ENCODE data around the gene FAM181B. TPM values are rescaled to one million over a fixed set of nuclear protein-coding genes. Genes with fewer than 3 reads are reported as not detected.

Gene FAM181B

GRCh38 chr11:82683029-82683428, 50.6 kb downstream of the FAM181B start:
- H3K79me1 ChIP-seq (replicated peaks; ENCODE audit: low read length, poor library complexity, severe bottlenecking): no peaks in the 10 kb centered on the region
- no peak overlapping the region for H2AK5ac ChIP-seq (ENCODE audit: low read length, severe bottlenecking)
- 93% methylated on average over 4 of the region's 5 CpGs for WGBS
- H3K9ac ChIP-seq (ENCODE audit: low read length): no peak overlapping the region
- no peak overlapping the region for H4K8ac ChIP-seq (ENCODE audit: low read length)
- H3K4me2 ChIP-seq (ENCODE audit: low read length, poor library complexity, severe bottlenecking): no peak overlapping the region
- no peak for DNase-seq
- H2BK12ac ChIP-seq (ENCODE audit: low read length in 2 of 2): no peak overlapping the region
- H3K9me3 ChIP-seq (ENCODE audit: control insufficient read depth, low read length): no peaks in the 10 kb centered on the region
- no peak overlapping the region for H2BK120ac ChIP-seq (ENCODE audit: low read depth, low read length)
- H3K27me3 ChIP-seq (ENCODE audit: control insufficient read depth in 1 of 2, insufficient read depth in 1 of 2, low read length in 2 of 2): peaks cover 8 to 16% of the 10 kb centered on the region in 2 experiments
- no peak overlapping the region for H3K23ac ChIP-seq (ENCODE audit: low read length in 2 of 2)
- H3K14ac ChIP-seq (ENCODE audit: low read length in 2 of 2): no peak overlapping the region
- no peak overlapping the region for H3K27ac ChIP-seq (ENCODE audit: low read length, poor library complexity, severe bottlenecking)
- H3K18ac ChIP-seq (ENCODE audit: low read depth in 1 of 2, low read length in 2 of 2): no peak overlapping the region
- H3K4me3 ChIP-seq (ENCODE audit: insufficient read depth in 1 of 2, low read depth in 1 of 2, low read length in 2 of 2): no peak overlapping the region
- H3K36me3 ChIP-seq (ENCODE audit: control insufficient read depth in 1 of 2, insufficient read depth in 2 of 2, low read depth in 1 of 2, low read length in 2 of 2): no peaks in the 10 kb centered on the region
- no peak overlapping the region for H4K91ac ChIP-seq (ENCODE audit: low read length)
- no peak overlapping the region for H2AFZ ChIP-seq (ENCODE audit: low read depth, low read length)
- no peaks in the 10 kb centered on the region for H3K4me1 ChIP-seq (ENCODE audit: control insufficient read depth, insufficient read depth, low read depth, low read length)
- H2BK15ac ChIP-seq (ENCODE audit: low read depth, poor library complexity, severe bottlenecking): no peak overlapping the region
- H2BK5ac ChIP-seq (ENCODE audit: low read depth, low read length, poor library complexity, severe bottlenecking): no peak overlapping the region
- no peak overlapping the region for H3K4ac ChIP-seq (ENCODE audit: low read depth in 1 of 2, low read length in 2 of 2)

DNA sequence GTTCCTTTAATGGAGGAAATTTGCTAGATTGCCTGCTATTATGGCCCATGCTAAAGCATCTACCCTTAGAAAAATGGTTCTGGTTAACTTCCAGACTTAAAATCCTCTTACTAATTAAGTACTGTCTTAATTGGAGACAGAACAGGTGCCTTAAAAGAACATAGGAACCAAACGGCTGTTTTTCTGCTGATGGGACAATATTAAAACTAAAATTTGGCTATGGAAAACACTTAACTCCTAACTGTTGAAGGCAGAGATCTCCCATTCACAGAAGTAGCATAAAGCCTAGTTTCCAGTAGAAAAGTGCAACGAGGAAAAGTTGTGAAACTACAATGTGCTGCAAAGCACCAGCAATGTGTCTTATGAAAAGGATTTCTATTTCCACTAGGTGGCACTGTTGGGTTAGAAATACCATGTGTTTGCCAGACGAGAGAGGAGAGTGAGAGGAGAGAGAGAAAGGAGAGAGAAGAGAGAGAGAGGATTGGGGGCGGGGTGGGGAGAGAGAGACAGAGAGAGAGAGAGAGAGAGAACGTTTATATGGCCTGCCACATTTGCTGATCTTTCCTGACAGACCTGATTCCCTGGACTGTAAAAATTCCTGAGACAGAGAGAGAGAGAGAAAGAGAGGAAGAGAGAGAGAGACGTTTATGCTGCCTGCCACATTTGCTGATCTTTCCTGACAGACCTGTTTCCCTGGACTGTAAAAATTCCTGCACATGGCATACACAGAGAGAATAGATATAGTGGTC, 51.5 kb downstream of the FAM181B start:
- Histone ChIP-seq H2BK15ac (ENCODE audit: low read depth, poor library complexity, severe bottlenecking) (no peak overlapping the region), H3K14ac (ENCODE audit: low read length in 2 of 2) (no peak overlapping the region), H3K79me1 (replicated peaks; ENCODE audit: low read length, poor library complexity, severe bottlenecking) (no peaks in the 10 kb centered on the region), H2BK12ac (ENCODE audit: low read length in 2 of 2) (no peak overlapping the region), H3K9ac (ENCODE audit: low read length) (peak overlapping the region; percentile 11), H2AFZ (ENCODE audit: low read depth, low read length) (no peak overlapping the region), H3K23ac (ENCODE audit: low read length in 2 of 2) (no peak overlapping the region), H2BK5ac (ENCODE audit: low read depth, low read length, poor library complexity, severe bottlenecking) (no peak overlapping the region), H3K4me3 (ENCODE audit: insufficient read depth in 1 of 2, low read depth in 1 of 2, low read length in 2 of 2) (no peak overlapping the region), H3K4ac (ENCODE audit: low read depth in 1 of 2, low read length in 2 of 2) (no peak overlapping the region), H3K4me2 (ENCODE audit: low read length, poor library complexity, severe bottlenecking) (no peak overlapping the region), H3K27me3 (ENCODE audit: control insufficient read depth in 1 of 2, insufficient read depth in 1 of 2, low read length in 2 of 2) (peaks cover 7 to 16% of the 10 kb centered on the region in 2 experiments), H3K27ac (ENCODE audit: low read length, poor library complexity, severe bottlenecking) (no peak overlapping the region), H4K8ac (ENCODE audit: low read length) (no peak overlapping the region), H3K36me3 (ENCODE audit: control insufficient read depth in 1 of 2, insufficient read depth in 2 of 2, low read depth in 1 of 2, low read length in 2 of 2) (no peaks in the 10 kb centered on the region), H3K9me3 (ENCODE audit: control insufficient read depth, low read length) (no peaks in the 10 kb centered on the region), H4K91ac (ENCODE audit: low read length) (no peak overlapping the region), H2BK120ac (ENCODE audit: low read depth, low read length) (no peak overlapping the region), H3K4me1 (ENCODE audit: control insufficient read depth, insufficient read depth, low read depth, low read length) (no peaks in the 10 kb centered on the region), H3K18ac (ENCODE audit: low read depth in 1 of 2, low read length in 2 of 2) (no peak overlapping the region), H2AK5ac (ENCODE audit: low read length, severe bottlenecking) (no peak overlapping the region)
- DNase-seq: peak; percentile 80
- WGBS: 28% methylated on average over 6 of the region's 6 CpGs

DNA sequence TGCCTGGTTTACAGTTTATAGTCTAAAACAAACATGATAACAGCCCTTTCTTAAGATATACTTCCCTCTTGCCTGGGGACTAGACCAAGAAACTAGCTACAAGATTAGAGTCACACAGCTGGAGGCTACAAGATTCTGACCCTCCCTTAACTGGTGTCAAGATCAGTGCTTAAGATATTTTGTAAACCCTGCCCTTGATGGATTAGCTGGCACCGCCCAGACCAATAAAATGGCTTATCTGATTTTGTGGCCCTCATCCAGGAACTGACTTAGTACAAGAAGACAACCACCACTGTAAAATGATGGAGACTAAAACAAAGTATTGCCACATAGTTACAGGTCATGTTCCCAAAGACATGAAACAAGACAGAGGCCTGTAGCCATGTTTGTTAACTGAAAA, 53.4 kb downstream of the FAM181B start:
- H3K4me2 ChIP-seq (ENCODE audit: low read length, poor library complexity, severe bottlenecking): no peak overlapping the region
- H2AK5ac ChIP-seq (ENCODE audit: low read length, severe bottlenecking): no peak overlapping the region
- no peak overlapping the region for H3K27ac ChIP-seq (ENCODE audit: low read length, poor library complexity, severe bottlenecking)
- 33% methylated on average over 1 of the region's 1 CpG for WGBS
- peaks cover 4 to 10% of the 10 kb centered on the region in 2 experiments for H3K27me3 ChIP-seq (ENCODE audit: control insufficient read depth in 1 of 2, insufficient read depth in 1 of 2, low read length in 2 of 2)
- no peak overlapping the region for H2BK5ac ChIP-seq (ENCODE audit: low read depth, low read length, poor library complexity, severe bottlenecking)
- no peak overlapping the region for H3K9ac ChIP-seq (ENCODE audit: low read length)
- H3K9me3 ChIP-seq (ENCODE audit: control insufficient read depth, low read length): no peaks in the 10 kb centered on the region
- no peak overlapping the region for H3K4me3 ChIP-seq (ENCODE audit: insufficient read depth in 1 of 2, low read depth in 1 of 2, low read length in 2 of 2)
- no peak overlapping the region for H2BK12ac ChIP-seq (ENCODE audit: low read length in 2 of 2)
- no peak overlapping the region for H2BK15ac ChIP-seq (ENCODE audit: low read depth, poor library complexity, severe bottlenecking)
- H3K4me1 ChIP-seq (ENCODE audit: control insufficient read depth, insufficient read depth, low read depth, low read length): no peaks in the 10 kb centered on the region
- H3K18ac ChIP-seq (ENCODE audit: low read depth in 1 of 2, low read length in 2 of 2): no peak overlapping the region
- no peaks in the 10 kb centered on the region for H3K79me1 ChIP-seq (replicated peaks; ENCODE audit: low read length, poor library complexity, severe bottlenecking)
- H3K36me3 ChIP-seq (ENCODE audit: control insufficient read depth in 1 of 2, insufficient read depth in 2 of 2, low read depth in 1 of 2, low read length in 2 of 2): no peaks in the 10 kb centered on the region
- no peak for DNase-seq
- no peak overlapping the region for H3K23ac ChIP-seq (ENCODE audit: low read length in 2 of 2)
- no peak overlapping the region for H3K14ac ChIP-seq (ENCODE audit: low read length in 2 of 2)
- no peak overlapping the region for H4K8ac ChIP-seq (ENCODE audit: low read length)
- H3K4ac ChIP-seq (ENCODE audit: low read depth in 1 of 2, low read length in 2 of 2): no peak overlapping the region
- H4K91ac ChIP-seq (ENCODE audit: low read length): no peak overlapping the region
- H2BK120ac ChIP-seq (ENCODE audit: low read depth, low read length): no peak overlapping the region
- no peak overlapping the region for H2AFZ ChIP-seq (ENCODE audit: low read depth, low read length)

Small RNAs within 50 kb of the gene (small RNA-seq; reads per million reads assigned to genes)
- gene RPS28P7 (ENCODE audit: low read depth): not detected

Measured in mesenchymal stem cell (in vitro differentiated cells and primary cell).